HepG2 (cell line): ENCODE measurements around the gene WDR18. TPM values are rescaled to one million over a fixed set of nuclear protein-coding genes. Genes with fewer than 3 reads are reported as not detected.

ENCODE experiments used
- AGO2 ChIP-seq: fragments of 200-400 bp; formaldehyde crosslinking; optimal IDR thresholded peaks from 2 replicates; pipeline ENCODE3; 2017; ENCODE audit warnings: mild to moderate bottlenecking, low read depth, low read length, moderate library complexity
- CHCHD3 ChIP-seq: sonication (generic); formaldehyde crosslinking; IDR thresholded peaks from 2 replicates; pipeline ENCODE4 v1.8.0; 2022; ENCODE audit warnings: mild to moderate bottlenecking, missing genetic modification reagents, moderate library complexity
- CREBL2 ChIP-seq: sonication (generic); formaldehyde crosslinking; IDR thresholded peaks from 2 replicates; pipeline ENCODE4 v1.8.1; 2023; ENCODE audit warnings: missing genetic modification reagents, mild to moderate bottlenecking, borderline replicate concordance
- FLYWCH1 ChIP-seq: sonication (generic); formaldehyde crosslinking; IDR thresholded peaks from 2 replicates; pipeline ENCODE4 v1.8.1; 2023; ENCODE audit warnings: mild to moderate bottlenecking, missing genetic modification reagents
- KMT2B ChIP-seq: IDR thresholded peaks from 2 replicates; pipeline ENCODE4 v1.6.1; 2016; ENCODE audit warnings: missing genetic modification reagents, missing compliant biosample characterization
- MEIS2 ChIP-seq: sonication (generic); formaldehyde crosslinking; IDR thresholded peaks from 2 replicates; pipeline ENCODE4 v1.9.0; 2021; ENCODE audit warnings: mild to moderate bottlenecking, missing genetic modification reagents
- NFKBIZ ChIP-seq: IDR thresholded peaks from 2 replicates; pipeline ENCODE4 v1.6.1; 2018; ENCODE audit warnings: missing genetic modification reagents, missing compliant biosample characterization
- PAXIP1 ChIP-seq: sonication (generic); formaldehyde crosslinking; conservative IDR thresholded peaks from 2 replicates; pipeline ENCODE4 v1.4.0; 2020; ENCODE audit warnings: mild to moderate bottlenecking, missing genetic modification reagents, moderate library complexity
- RFX1 ChIP-seq: fragments of 450-650 bp; IDR thresholded peaks from 2 replicates; pipeline ENCODE4 v1.6.1; 2017
- SRY ChIP-seq: sonication (generic); formaldehyde crosslinking; IDR thresholded peaks from 2 replicates; pipeline ENCODE4 v1.8.0; 2022; ENCODE audit warnings: mild to moderate bottlenecking, missing genetic modification reagents
- ZFAT ChIP-seq: sonication (generic); formaldehyde crosslinking; conservative IDR thresholded peaks from 2 replicates; pipeline ENCODE4 v1.8.1; 2023; ENCODE audit warnings: missing genetic modification reagents, inconsistent platforms
- ZKSCAN8 ChIP-seq: IDR thresholded peaks from 2 replicates; pipeline ENCODE4 v1.6.1; 2016; ENCODE audit warnings: borderline replicate concordance, missing genetic modification reagents, missing compliant biosample characterization
- ZNF17 ChIP-seq: sonication (generic); formaldehyde crosslinking; IDR thresholded peaks from 2 replicates; pipeline ENCODE4 v1.5.0; 2020; ENCODE audit warnings: mild to moderate bottlenecking, missing genetic modification reagents
- ZNF484 ChIP-seq: sonication (generic); formaldehyde crosslinking; IDR thresholded peaks from 2 replicates; pipeline ENCODE4 v1.5.1; 2020; ENCODE audit warnings: mild to moderate bottlenecking, low read depth, missing genetic modification reagents, borderline replicate concordance
- ZNF775 ChIP-seq: sonication (generic); formaldehyde crosslinking; IDR thresholded peaks from 2 replicates; pipeline ENCODE4 v1.4.0; 2020; ENCODE audit warnings: missing genetic modification reagents, mild to moderate bottlenecking, moderate library complexity, borderline replicate concordance
- ZNF839 ChIP-seq: sonication (generic); formaldehyde crosslinking; IDR thresholded peaks from 2 replicates; pipeline ENCODE4 v1.4.0; 2020; ENCODE audit warnings: missing genetic modification reagents, mild to moderate bottlenecking, borderline replicate concordance
- ZSCAN29 ChIP-seq: sonication (generic); formaldehyde crosslinking; conservative IDR thresholded peaks from 2 replicates; pipeline ENCODE4 v1.4.0; 2020; ENCODE audit warnings: mild to moderate bottlenecking, missing genetic modification reagents
- polyA plus RNA-seq, 8 experiments: library from polyadenylated mRNA; depleted of rRNA in 3 of 8; stranded (reverse) in 7 of 8; unstranded in 1 of 8; fragments of >200 nt; fragmentation: Illumina TruSeq in 4 of 8; extraction: Trizol in 4 of 8; gene quantifications; 2 replicates each; pipeline versions ENCODE4 v1.2.1 to v1.2.3, GENCODE V29; 2011 to 2016; ENCODE audit warnings: low read depth in 4 of 8, missing spikeins in 1 of 8, mixed read lengths in 1 of 8; ENCODE audit not compliant: insufficient read depth in 1 of 8
- total RNA-seq, 5 experiments: library from RNA; depleted of rRNA; stranded (reverse); fragments of >200 nt; fragmentation: Illumina TruSeq; extraction: Trizol; gene quantifications; 2 replicates each; pipeline ENCODE4 v1.2.3, GENCODE V29; 2016; ENCODE audit warnings: low read depth in 1 of 5
- TF ChIP-seq, protein P1 (sequence below): sonication (generic); formaldehyde crosslinking; IDR thresholded peaks from one replicate; pipeline ENCODE4 v1.5.1; 2020; ENCODE audit warnings: mild to moderate bottlenecking, missing genetic modification reagents; ENCODE audit errors: not compliant biosample characterization

Gene WDR18
- total and polyA plus RNA-seq, 2 of the 13 experiments (the other 11 are each of a cell fraction or from before 2014, with no cell fraction given), result 36.4 to 47.6 TPM

DNA sequence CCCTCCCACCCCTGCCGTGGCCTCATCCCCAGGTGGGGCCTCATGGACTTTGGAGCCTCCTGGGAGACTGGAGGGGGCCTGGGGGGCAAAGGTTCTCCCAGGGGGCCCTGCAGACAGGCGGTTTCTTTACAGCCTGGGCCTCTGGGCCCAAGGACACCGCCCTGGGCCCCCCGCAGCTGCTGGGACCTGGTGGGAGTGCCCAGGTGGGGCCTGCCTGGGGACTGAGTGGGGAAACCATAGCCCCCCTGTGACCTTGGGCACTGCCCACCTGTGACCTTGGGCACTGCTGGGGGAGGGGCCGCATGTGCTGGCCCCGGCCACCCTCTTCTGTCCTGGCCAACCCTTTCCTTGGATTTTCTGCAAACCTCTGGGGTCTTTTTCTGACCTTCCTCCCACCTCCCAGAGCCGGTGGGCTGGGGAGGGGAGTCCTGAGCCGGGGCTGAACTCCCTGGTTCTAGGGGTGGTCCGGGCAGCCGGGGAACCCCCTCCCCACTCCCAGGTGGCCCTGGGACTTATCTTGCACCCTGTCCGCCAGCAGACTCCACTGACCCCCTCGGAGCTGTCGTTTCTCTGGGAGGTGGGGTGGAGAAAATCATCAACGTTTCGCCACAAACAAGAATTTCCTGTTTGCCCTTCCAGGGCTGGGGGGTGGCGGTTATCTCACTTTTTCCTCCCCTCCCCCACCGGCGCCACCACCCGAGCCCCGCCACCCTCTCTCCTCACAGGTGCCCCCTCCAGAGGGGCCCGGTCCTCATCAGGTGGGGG is 31.3 kb upstream of the WDR18 start (continued):
- TF ChIP-seq PAXIP1 (CRISPR knock-in tag) (peak; percentile 100), KMT2B (CRISPR knock-in tag) (no peak), ZNF839 (no peak), CREBL2 (CRISPR knock-in tag) (no peak), ZKSCAN8 (peak; percentile 90; the same call in 1 of the 2 replicates), ZNF484 (no peak), ZFAT (CRISPR knock-in tag) (no peak), ZSCAN29 (CRISPR knock-in tag) (0 out of 2 replicates have a peak, but pooled peaks have one; percentile 28), FLYWCH1 (CRISPR knock-in tag) (no peak), AGO2 (peak; percentile 97), RFX1 (no peak), MEIS2 (CRISPR knock-in tag) (peak; percentile 79), SRY (CRISPR knock-in tag) (0 out of 2 replicates have a peak, but pooled peaks have one; percentile 22), NFKBIZ (CRISPR knock-in tag) (peak; percentile 55; the same call in 1 of the 2 replicates), ZNF17 (CRISPR knock-in tag) (no peak), ZNF775 (CRISPR knock-in tag) (no peak), CHCHD3 (CRISPR knock-in tag) (no peak)
- TF ChIP-seq, protein P1, sequence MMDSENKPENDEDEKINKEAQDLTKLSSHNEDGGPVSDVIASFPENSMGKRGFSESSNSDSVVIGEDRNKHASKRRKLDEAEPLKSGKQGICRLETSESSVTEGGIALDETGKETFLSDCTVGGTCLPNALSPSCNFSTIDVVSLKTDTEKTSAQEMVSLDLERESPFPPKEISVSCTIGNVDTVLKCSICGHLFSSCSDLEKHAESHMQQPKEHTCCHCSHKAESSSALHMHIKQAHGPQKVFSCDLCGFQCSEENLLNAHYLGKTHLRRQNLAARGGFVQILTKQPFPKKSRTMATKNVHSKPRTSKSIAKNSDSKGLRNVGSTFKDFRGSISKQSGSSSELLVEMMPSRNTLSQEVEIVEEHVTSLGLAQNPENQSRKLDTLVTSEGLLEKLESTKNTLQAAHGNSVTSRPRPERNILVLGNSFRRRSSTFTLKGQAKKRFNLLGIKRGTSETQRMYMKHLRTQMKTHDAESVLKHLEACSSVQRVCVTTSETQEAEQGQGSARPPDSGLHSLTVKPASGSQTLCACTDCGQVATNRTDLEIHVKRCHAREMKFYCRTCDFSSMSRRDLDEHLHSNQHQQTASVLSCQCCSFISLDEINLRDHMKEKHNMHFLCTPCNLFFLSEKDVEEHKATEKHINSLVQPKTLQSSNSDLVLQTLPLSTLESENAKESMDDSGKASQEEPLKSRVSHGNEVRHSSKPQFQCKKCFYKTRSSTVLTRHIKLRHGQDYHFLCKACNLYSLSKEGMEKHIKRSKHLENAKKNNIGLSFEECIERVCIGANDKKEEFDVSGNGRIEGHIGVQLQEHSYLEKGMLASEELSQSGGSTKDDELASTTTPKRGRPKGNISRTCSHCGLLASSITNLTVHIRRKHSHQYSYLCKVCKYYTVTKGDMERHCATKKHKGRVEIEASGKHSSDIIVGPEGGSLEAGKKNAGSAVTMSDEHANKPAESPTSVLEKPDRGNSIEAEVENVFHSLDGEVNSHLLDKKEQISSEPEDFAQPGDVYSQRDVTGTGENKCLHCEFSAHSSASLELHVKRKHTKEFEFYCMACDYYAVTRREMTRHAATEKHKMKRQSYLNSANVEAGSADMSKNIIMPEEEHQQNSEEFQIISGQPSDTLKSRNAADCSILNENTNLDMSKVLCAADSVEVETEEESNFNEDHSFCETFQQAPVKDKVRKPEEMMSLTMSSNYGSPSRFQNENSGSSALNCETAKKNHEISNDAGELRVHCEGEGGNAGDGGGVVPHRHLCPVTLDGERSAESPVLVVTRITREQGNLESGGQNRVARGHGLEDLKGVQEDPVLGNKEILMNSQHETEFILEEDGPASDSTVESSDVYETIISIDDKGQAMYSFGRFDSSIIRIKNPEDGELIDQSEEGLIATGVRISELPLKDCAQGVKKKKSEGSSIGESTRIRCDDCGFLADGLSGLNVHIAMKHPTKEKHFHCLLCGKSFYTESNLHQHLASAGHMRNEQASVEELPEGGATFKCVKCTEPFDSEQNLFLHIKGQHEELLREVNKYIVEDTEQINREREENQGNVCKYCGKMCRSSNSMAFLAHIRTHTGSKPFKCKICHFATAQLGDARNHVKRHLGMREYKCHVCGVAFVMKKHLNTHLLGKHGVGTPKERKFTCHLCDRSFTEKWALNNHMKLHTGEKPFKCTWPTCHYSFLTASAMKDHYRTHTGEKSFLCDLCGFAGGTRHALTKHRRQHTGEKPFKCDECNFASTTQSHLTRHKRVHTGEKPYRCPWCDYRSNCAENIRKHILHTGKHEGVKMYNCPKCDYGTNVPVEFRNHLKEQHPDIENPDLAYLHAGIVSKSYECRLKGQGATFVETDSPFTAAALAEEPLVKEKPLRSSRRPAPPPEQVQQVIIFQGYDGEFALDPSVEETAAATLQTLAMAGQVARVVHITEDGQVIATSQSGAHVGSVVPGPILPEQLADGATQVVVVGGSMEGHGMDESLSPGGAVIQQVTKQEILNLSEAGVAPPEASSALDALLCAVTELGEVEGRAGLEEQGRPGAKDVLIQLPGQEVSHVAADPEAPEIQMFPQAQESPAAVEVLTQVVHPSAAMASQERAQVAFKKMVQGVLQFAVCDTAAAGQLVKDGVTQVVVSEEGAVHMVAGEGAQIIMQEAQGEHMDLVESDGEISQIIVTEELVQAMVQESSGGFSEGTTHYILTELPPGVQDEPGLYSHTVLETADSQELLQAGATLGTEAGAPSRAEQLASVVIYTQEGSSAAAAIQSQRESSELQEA (CRISPR knock-in tag), result peak; percentile 26
